Osteocyte (in vitro differentiated cells): ENCODE measurements around the gene KLHL41. TPM values are rescaled to one million over a fixed set of nuclear protein-coding genes. Genes with fewer than 3 reads are reported as not detected.
A peak's percentile ranks its signal among the peaks of the same experiment; 100 is the strongest.

Experiments
- DNase-seq: peaks from one replicate; pipeline ENCODE4 v3.0.0; 2021; ENCODE audit warnings: mixed read lengths; ENCODE audit not compliant: unreplicated experiment; ENCODE audit errors: extremely low spot score
- H3K27ac Mint-ChIP-seq: one replicate; pipeline ENCODE4 v1.8.0; 2021; ENCODE audit warnings: mild to moderate bottlenecking, mixed read lengths; ENCODE audit not compliant: unreplicated experiment
- H3K27me3 Mint-ChIP-seq: one replicate; pipeline ENCODE4 v1.8.0; 2021; ENCODE audit warnings: mixed read lengths; ENCODE audit not compliant: unreplicated experiment
- H3K36me3 Mint-ChIP-seq: one replicate; pipeline ENCODE4 v1.8.0; 2021; ENCODE audit warnings: mixed read lengths; ENCODE audit not compliant: unreplicated experiment
- H3K4me1 Mint-ChIP-seq: one replicate; pipeline ENCODE4 v1.8.0; 2021; ENCODE audit warnings: mixed read lengths; ENCODE audit not compliant: unreplicated experiment
- H3K4me3 Mint-ChIP-seq: one replicate; pipeline ENCODE4 v1.8.0; 2021; ENCODE audit warnings: mild to moderate bottlenecking, moderate library complexity, mixed read lengths; ENCODE audit not compliant: unreplicated experiment
- H3K9me3 Mint-ChIP-seq: one replicate; pipeline ENCODE4 v1.8.0; 2021; ENCODE audit warnings: mixed read lengths; ENCODE audit not compliant: unreplicated experiment
- CTCF ChIP-seq: fragments of 200-600 bp; sonication (generic); IDR thresholded peaks from 2 replicates; pipeline ENCODE4 v1.5.0; 2021; ENCODE audit warnings: antibody characterized with exemption, mild to moderate bottlenecking, moderate library complexity
- total RNA-seq: library from RNA; stranded (reverse); gene quantifications from 2 replicates; pipeline ENCODE4 v1.2.1, GENCODE V29; 2021

Gene KLHL41
- total RNA-seq, 1 donor from 2014 or later = 1.5 TPM

GRCh38 chr2:169468841-169469240, 40.7 kb upstream of the KLHL41 start:
- no peak overlapping the region for H3K4me3 Mint-ChIP-seq
- TF ChIP-seq CTCF = no peak
- no peak for DNase-seq
- H3K27me3 Mint-ChIP-seq = peaks cover 8% of the 10 kb centered on the region
- H3K4me1 Mint-ChIP-seq = peaks cover 2% of the 10 kb centered on the region
- no peaks in the 10 kb centered on the region for H3K36me3 Mint-ChIP-seq
- H3K27ac Mint-ChIP-seq = no peak overlapping the region
- H3K9me3 Mint-ChIP-seq = no peaks in the 10 kb centered on the region

- peaks cover 8% of the 10 kb centered on the region for H3K27me3 Mint-ChIP-seq
- no peaks in the 10 kb centered on the region for H3K9me3 Mint-ChIP-seq
- no peaks in the 10 kb centered on the region for H3K4me1 Mint-ChIP-seq
- DNase-seq = no peak
- H3K36me3 Mint-ChIP-seq = no peaks in the 10 kb centered on the region
- TF ChIP-seq CTCF = no peak
- H3K4me3 Mint-ChIP-seq = no peak overlapping the region
- no peak overlapping the region for H3K27ac Mint-ChIP-seq
Observed at GRCh38 chr2:169469952-169470572, 39.4 kb upstream of the KLHL41 start.

GRCh38 chr2:169472249-169472648, 37.3 kb upstream of the KLHL41 start:
- H3K4me3 Mint-ChIP-seq = no peak overlapping the region
- H3K27me3 Mint-ChIP-seq = peaks cover 8% of the 10 kb centered on the region
- H3K36me3 Mint-ChIP-seq = no peaks in the 10 kb centered on the region
- H3K9me3 Mint-ChIP-seq = no peaks in the 10 kb centered on the region
- DNase-seq = no peak
- no peaks in the 10 kb centered on the region for H3K4me1 Mint-ChIP-seq
- TF ChIP-seq CTCF = no peak
- no peak overlapping the region for H3K27ac Mint-ChIP-seq

GRCh38 chr2:169476459-169476858, 33.0 kb upstream of the KLHL41 start:
- Mint-ChIP-seq H3K27me3 (no peaks in the 10 kb centered on the region), H3K36me3 (no peaks in the 10 kb centered on the region), H3K27ac (no peak overlapping the region), H3K4me1 (peaks cover 13% of the 10 kb centered on the region), H3K4me3 (no peak overlapping the region), H3K9me3 (no peaks in the 10 kb centered on the region)
- no peak for DNase-seq
- no peak for TF ChIP-seq CTCF

- peak overlapping the region; percentile 89 for H3K4me3 Mint-ChIP-seq
- peaks cover 11% of the 10 kb centered on the region for H3K36me3 Mint-ChIP-seq
- no peaks in the 10 kb centered on the region for H3K9me3 Mint-ChIP-seq
- DNase-seq = no peak
- peaks cover 13% of the 10 kb centered on the region for H3K4me1 Mint-ChIP-seq
- H3K27ac Mint-ChIP-seq = peak overlapping the region; percentile 88
- no peaks in the 10 kb centered on the region for H3K27me3 Mint-ChIP-seq
- no peak for TF ChIP-seq CTCF
Observed at GRCh38 chr2:169478339-169478738, 31.2 kb upstream of the KLHL41 start.
